ENCODE results near the gene LURAP1L. TPM values are rescaled to one million over a fixed set of nuclear protein-coding genes. Genes with fewer than 3 reads are reported as not detected.

Gene LURAP1L
- polyA plus RNA-seq, 3 donors, result not detected

GRCh38 chr9:12732971-12733370 is 41.8 kb upstream of the LURAP1L start:
- no peak overlapping the region for H2AFZ ChIP-seq (ENCODE audit: insufficient read depth, low read depth, low read length, poor library complexity, severe bottlenecking)
- no peaks in the 10 kb centered on the region for H3K4me1 ChIP-seq (ENCODE audit: control insufficient read depth in 1 of 2, insufficient read depth in 2 of 2, low read length in 2 of 2)
- intact Hi-C loops (cut with micrococcal nuclease), result no loop called here
- H3K36me3 ChIP-seq (replicated peaks in 1 of 2; ENCODE audit: control insufficient read depth in 1 of 2, insufficient read depth in 2 of 2, low read length in 2 of 2), result no peaks in the 10 kb centered on the region
- no peak overlapping the region for H3K27ac ChIP-seq (ENCODE audit: low read depth in 1 of 2, low read length in 2 of 2)
- H3K79me2 ChIP-seq (ENCODE audit: insufficient read depth, low read length), result no peaks in the 10 kb centered on the region
- H3K4me3 ChIP-seq (replicated peaks in 1 of 3; ENCODE audit: low read depth in 2 of 3, low read length in 3 of 3), result no peak overlapping the region
- DNase-seq, result no peak
- no peaks in the 10 kb centered on the region for H4K20me1 ChIP-seq (ENCODE audit: insufficient read depth, low read length)
- Mint-ChIP-seq H3K27ac (no peak overlapping the region), H3K4me1 (no peaks in the 10 kb centered on the region), H3K9me3 (peaks cover 0 to 4% (median 0%) of the 10 kb centered on the region in 7 donors), H3K4me3 (no peak overlapping the region), H3K36me3 (no peaks in the 10 kb centered on the region), H3K27me3 (ENCODE audit: low read depth in 3 of 3) (no peaks in the 10 kb centered on the region)
- TF ChIP-seq, protein P1, sequence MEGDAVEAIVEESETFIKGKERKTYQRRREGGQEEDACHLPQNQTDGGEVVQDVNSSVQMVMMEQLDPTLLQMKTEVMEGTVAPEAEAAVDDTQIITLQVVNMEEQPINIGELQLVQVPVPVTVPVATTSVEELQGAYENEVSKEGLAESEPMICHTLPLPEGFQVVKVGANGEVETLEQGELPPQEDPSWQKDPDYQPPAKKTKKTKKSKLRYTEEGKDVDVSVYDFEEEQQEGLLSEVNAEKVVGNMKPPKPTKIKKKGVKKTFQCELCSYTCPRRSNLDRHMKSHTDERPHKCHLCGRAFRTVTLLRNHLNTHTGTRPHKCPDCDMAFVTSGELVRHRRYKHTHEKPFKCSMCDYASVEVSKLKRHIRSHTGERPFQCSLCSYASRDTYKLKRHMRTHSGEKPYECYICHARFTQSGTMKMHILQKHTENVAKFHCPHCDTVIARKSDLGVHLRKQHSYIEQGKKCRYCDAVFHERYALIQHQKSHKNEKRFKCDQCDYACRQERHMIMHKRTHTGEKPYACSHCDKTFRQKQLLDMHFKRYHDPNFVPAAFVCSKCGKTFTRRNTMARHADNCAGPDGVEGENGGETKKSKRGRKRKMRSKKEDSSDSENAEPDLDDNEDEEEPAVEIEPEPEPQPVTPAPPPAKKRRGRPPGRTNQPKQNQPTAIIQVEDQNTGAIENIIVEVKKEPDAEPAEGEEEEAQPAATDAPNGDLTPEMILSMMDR (IDR thresholded peaks at IDR 0.05), result no peak
- no peak overlapping the region for H3K4me2 ChIP-seq (replicated peaks; ENCODE audit: extremely low read depth, low read length, poor library complexity, severe bottlenecking)
- no peaks in the 10 kb centered on the region for H3K9me3 ChIP-seq (replicated peaks in 1 of 2; ENCODE audit: control insufficient read depth in 1 of 2, insufficient read depth in 1 of 2, low read length in 2 of 2)
- WGBS (ENCODE audit: insufficient coverage), result 93% methylated on average over 2 of the region's 3 CpGs
- no peak overlapping the region for H3K9ac ChIP-seq (ENCODE audit: insufficient read depth, low read length, poor library complexity, severe bottlenecking)
- H3K27me3 ChIP-seq (ENCODE audit: control insufficient read depth in 2 of 2, insufficient read depth in 2 of 2, low read length in 2 of 2), result no peaks in the 10 kb centered on the region

- H3K27ac Mint-ChIP-seq, result no peak overlapping the region
- no peaks in the 10 kb centered on the region for H3K4me1 ChIP-seq (ENCODE audit: control insufficient read depth in 1 of 2, insufficient read depth in 2 of 2, low read length in 2 of 2)
- no peaks in the 10 kb centered on the region for H3K4me1 Mint-ChIP-seq
- no peaks in the 10 kb centered on the region for H3K36me3 ChIP-seq (replicated peaks in 1 of 2; ENCODE audit: control insufficient read depth in 1 of 2, insufficient read depth in 2 of 2, low read length in 2 of 2)
- DNase-seq, result no peak
- H4K20me1 ChIP-seq (ENCODE audit: insufficient read depth, low read length), result no peaks in the 10 kb centered on the region
- no peaks in the 10 kb centered on the region for H3K79me2 ChIP-seq (ENCODE audit: insufficient read depth, low read length)
- no peak overlapping the region for H3K27ac ChIP-seq (ENCODE audit: low read depth in 1 of 2, low read length in 2 of 2)
- no peak overlapping the region for H3K4me2 ChIP-seq (replicated peaks; ENCODE audit: extremely low read depth, low read length, poor library complexity, severe bottlenecking)
- H3K9me3 Mint-ChIP-seq, result peaks cover 0 to 4% (median 0%) of the 10 kb centered on the region in 7 donors
- no peaks in the 10 kb centered on the region for H3K9me3 ChIP-seq (replicated peaks in 1 of 2; ENCODE audit: control insufficient read depth in 1 of 2, insufficient read depth in 1 of 2, low read length in 2 of 2)
- TF ChIP-seq, protein P1 (IDR thresholded peaks at IDR 0.05), result no peak
- H3K4me3 ChIP-seq (replicated peaks in 1 of 3; ENCODE audit: low read depth in 2 of 3, low read length in 3 of 3), result no peak overlapping the region
- no peak overlapping the region for H2AFZ ChIP-seq (ENCODE audit: insufficient read depth, low read depth, low read length, poor library complexity, severe bottlenecking)
- no peaks in the 10 kb centered on the region for H3K36me3 Mint-ChIP-seq
- H3K27me3 ChIP-seq (ENCODE audit: control insufficient read depth in 2 of 2, insufficient read depth in 2 of 2, low read length in 2 of 2), result no peaks in the 10 kb centered on the region
- no CpG with 5 or more reads among the region's 3 CpGs for WGBS (ENCODE audit: insufficient coverage)
- no peak overlapping the region for H3K4me3 Mint-ChIP-seq
- H3K27me3 Mint-ChIP-seq (ENCODE audit: low read depth in 3 of 3), result no peaks in the 10 kb centered on the region
- intact Hi-C loops (cut with micrococcal nuclease), result no loop called here
- H3K9ac ChIP-seq (ENCODE audit: insufficient read depth, low read length, poor library complexity, severe bottlenecking), result no peak overlapping the region
Observed at GRCh38 chr9:12735665-12736064, 39.2 kb upstream of the LURAP1L start.
